ENCODE results near the gene TXNDC11. TPM values are rescaled to one million over a fixed set of nuclear protein-coding genes. Genes with fewer than 3 reads are reported as not detected.

TXNDC11 gene
- total and polyA plus RNA-seq, 2 experiments from 2014 or later = 24.5 to 25.9 TPM

DNA sequence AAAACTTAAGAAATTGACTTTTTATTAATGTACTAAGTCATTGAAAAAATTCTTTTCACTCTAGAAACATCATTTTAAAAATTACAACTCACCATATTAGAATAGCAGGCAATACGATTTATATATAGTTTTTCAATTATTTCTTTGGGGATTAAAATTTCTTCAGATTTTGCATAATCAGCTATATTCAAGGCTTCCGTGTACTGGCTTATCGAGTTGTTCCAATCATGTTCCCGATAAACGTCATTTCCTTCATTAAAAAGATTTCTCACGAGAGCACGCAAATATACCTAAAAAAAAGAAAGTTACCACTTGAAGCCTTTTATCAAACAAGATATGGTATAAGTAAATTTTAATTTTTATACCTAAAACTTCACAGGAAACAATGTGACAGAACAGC is 36.4 kb upstream of the TXNDC11 start:
- H3K9ac ChIP-seq = no peak overlapping the region
- H3K4me1 ChIP-seq (ENCODE audit: insufficient read depth) = peaks cover 31% of the 10 kb centered on the region
- H2AFZ ChIP-seq = no peak overlapping the region
- H4K20me1 ChIP-seq (ENCODE audit: insufficient read depth) = 0 out of 2 replicates have a peak, but pooled peaks cover 3% of the 10 kb centered on the region
- peaks cover 99% of the 10 kb centered on the region for H3K79me2 ChIP-seq (ENCODE audit: insufficient read depth)
- H3K27ac ChIP-seq = no peak overlapping the region
- H3K9me3 ChIP-seq (ENCODE audit: low read depth) = no peaks in the 10 kb centered on the region
- WGBS, 2 experiments (ENCODE audit: low coverage in 1 of 2, low lambda C conversion rate in 2 of 2, missing lambda C conversion rate in 2 of 2) = 93 to 94% methylated on average over 7 of the region's 7 CpGs
- DNase-seq = no peak
- no peak for TF ChIP-seq EZH2phosphoT487 (IDR thresholded peaks at IDR 0.05; ENCODE audit: insufficient read depth, low read depth)
- TF ChIP-seq EZH2 (IDR thresholded peaks at IDR 0.05; ENCODE audit: insufficient read depth, poor library complexity, severe bottlenecking) = no peak
- no peak overlapping the region for H3K4me2 ChIP-seq (ENCODE audit: unreplicated experiment)
- in situ Hi-C loops (cut with MboI) = no loop called here
- H3K4me3 ChIP-seq = no peak overlapping the region
- H3K27me3 ChIP-seq (replicated peaks; ENCODE audit: insufficient read depth) = no peaks in the 10 kb centered on the region
- H3K36me3 ChIP-seq (ENCODE audit: low read depth) = peaks cover 50% of the 10 kb centered on the region
- H3F3A ChIP-seq (ENCODE audit: insufficient read depth) = peaks cover 31% of the 10 kb centered on the region
- H3K9me2 ChIP-seq (ENCODE audit: insufficient read depth) = no peaks in the 10 kb centered on the region

- H3K27ac ChIP-seq = no peak overlapping the region
- H3K4me2 ChIP-seq (ENCODE audit: unreplicated experiment) = no peak overlapping the region
- H3K9me2 ChIP-seq (ENCODE audit: insufficient read depth) = no peaks in the 10 kb centered on the region
- H3K9me3 ChIP-seq (ENCODE audit: low read depth) = no peaks in the 10 kb centered on the region
- TF ChIP-seq EZH2phosphoT487 (IDR thresholded peaks at IDR 0.05; ENCODE audit: insufficient read depth, low read depth) = no peak
- no peak for TF ChIP-seq EZH2 (IDR thresholded peaks at IDR 0.05; ENCODE audit: insufficient read depth, poor library complexity, severe bottlenecking)
- no peak overlapping the region for H2AFZ ChIP-seq
- no peak overlapping the region for H3K4me3 ChIP-seq
- H3F3A ChIP-seq (ENCODE audit: insufficient read depth) = peaks cover 3% of the 10 kb centered on the region; the same call in 1 of the 2 replicates
- H3K4me1 ChIP-seq (ENCODE audit: insufficient read depth) = no peaks in the 10 kb centered on the region
- peaks cover 95% of the 10 kb centered on the region for H3K79me2 ChIP-seq (ENCODE audit: insufficient read depth)
- H3K9ac ChIP-seq = no peak overlapping the region
- in situ Hi-C loops (cut with MboI) = no loop called here
- H4K20me1 ChIP-seq (ENCODE audit: insufficient read depth) = no peaks in the 10 kb centered on the region
- no peaks in the 10 kb centered on the region for H3K27me3 ChIP-seq (replicated peaks; ENCODE audit: insufficient read depth)
- H3K36me3 ChIP-seq (ENCODE audit: low read depth) = peaks cover 74% of the 10 kb centered on the region
- DNase-seq = no peak
- 85 to 86% methylated on average over 3 of the region's 3 CpGs for WGBS, 2 experiments (ENCODE audit: low coverage in 1 of 2, low lambda C conversion rate in 2 of 2, missing lambda C conversion rate in 2 of 2)
These were observed 31.5 kb upstream of the TXNDC11 start for GRCh38 chr16:11774065-11774626.

DNA sequence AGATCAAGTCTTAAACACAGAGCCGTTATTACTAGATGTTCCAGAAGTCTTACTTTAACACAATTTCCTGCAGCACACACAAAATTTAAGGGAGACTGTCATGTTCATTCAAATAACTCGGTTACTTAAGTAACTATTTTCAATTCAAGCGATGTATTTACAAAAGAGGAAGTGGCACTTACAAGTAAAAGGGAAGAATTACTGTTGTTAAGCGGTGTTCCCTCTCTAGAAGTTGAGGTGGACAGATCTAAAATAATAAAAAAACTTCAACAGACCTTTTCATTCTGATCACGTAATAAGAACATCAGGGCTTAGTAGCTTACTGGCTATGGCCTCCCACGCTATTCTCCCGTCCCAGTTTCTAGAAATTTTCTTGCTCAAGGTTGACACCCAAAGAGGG is 26.2 kb upstream of the TXNDC11 start:
- TF ChIP-seq EZH2phosphoT487 (IDR thresholded peaks at IDR 0.05; ENCODE audit: insufficient read depth, low read depth) = no peak
- no peak for TF ChIP-seq EZH2 (IDR thresholded peaks at IDR 0.05; ENCODE audit: insufficient read depth, poor library complexity, severe bottlenecking)
- Histone ChIP-seq H3K9me3 (ENCODE audit: low read depth) (no peaks in the 10 kb centered on the region), H3K36me3 (ENCODE audit: low read depth) (peaks cover 79% of the 10 kb centered on the region), H3K79me2 (ENCODE audit: insufficient read depth) (peaks cover 72% of the 10 kb centered on the region), H3K4me2 (ENCODE audit: unreplicated experiment) (no peak overlapping the region), H2AFZ (no peak overlapping the region), H3K27ac (no peak overlapping the region), H3K4me1 (ENCODE audit: insufficient read depth) (no peaks in the 10 kb centered on the region), H4K20me1 (ENCODE audit: insufficient read depth) (no peaks in the 10 kb centered on the region), H3K27me3 (replicated peaks; ENCODE audit: insufficient read depth) (no peaks in the 10 kb centered on the region), H3F3A (ENCODE audit: insufficient read depth) (peaks cover 3% of the 10 kb centered on the region; the same call in 1 of the 2 replicates), H3K9ac (no peak overlapping the region), H3K4me3 (no peak overlapping the region), H3K9me2 (ENCODE audit: insufficient read depth) (no peaks in the 10 kb centered on the region)
- no peak for DNase-seq
- 96 to 97% methylated on average over 7 of the region's 7 CpGs for WGBS, 2 experiments (ENCODE audit: low coverage in 1 of 2, low lambda C conversion rate in 2 of 2, missing lambda C conversion rate in 2 of 2)
- in situ Hi-C loops (cut with MboI) = no loop called here

DNA sequence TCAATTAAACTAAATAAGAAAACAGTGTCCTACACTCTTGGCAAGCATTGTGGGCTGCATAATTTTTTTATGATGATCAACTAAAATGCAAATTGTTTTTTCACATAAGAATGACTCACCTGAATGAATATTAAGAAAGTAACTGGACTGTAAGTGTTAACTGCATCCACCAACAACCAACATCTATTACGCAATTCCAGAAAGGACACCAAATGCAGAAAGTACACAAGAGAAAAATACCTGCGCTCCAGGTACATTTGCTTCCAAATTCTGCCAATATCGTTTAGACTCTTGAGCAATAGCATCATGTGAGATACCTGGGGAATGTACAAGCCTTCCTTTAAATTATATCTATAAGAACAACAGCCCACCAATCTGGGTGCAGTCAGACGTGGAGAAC is 19.8 kb upstream of the TXNDC11 start:
- Histone ChIP-seq H3K9me3 (ENCODE audit: low read depth) (no peaks in the 10 kb centered on the region), H3K4me2 (ENCODE audit: unreplicated experiment) (no peak overlapping the region), H3K4me3 (no peak overlapping the region), H3K79me2 (ENCODE audit: insufficient read depth) (peaks cover 39% of the 10 kb centered on the region), H3K27ac (no peak overlapping the region), H3K27me3 (replicated peaks; ENCODE audit: insufficient read depth) (no peaks in the 10 kb centered on the region), H3F3A (ENCODE audit: insufficient read depth) (peaks cover 22% of the 10 kb centered on the region; the same call in 1 of the 2 replicates), H3K36me3 (ENCODE audit: low read depth) (peaks cover 93% of the 10 kb centered on the region), H3K4me1 (ENCODE audit: insufficient read depth) (no peaks in the 10 kb centered on the region), H3K9ac (no peak overlapping the region), H2AFZ (no peak overlapping the region), H4K20me1 (ENCODE audit: insufficient read depth) (no peaks in the 10 kb centered on the region), H3K9me2 (ENCODE audit: insufficient read depth) (no peaks in the 10 kb centered on the region)
- DNase-seq = no peak
- in situ Hi-C loops (cut with MboI) = no loop called here
- no peak for TF ChIP-seq EZH2 (IDR thresholded peaks at IDR 0.05; ENCODE audit: insufficient read depth, poor library complexity, severe bottlenecking)
- TF ChIP-seq EZH2phosphoT487 (IDR thresholded peaks at IDR 0.05; ENCODE audit: insufficient read depth, low read depth) = no peak
- WGBS, 2 experiments (ENCODE audit: low coverage in 1 of 2, low lambda C conversion rate in 2 of 2, missing lambda C conversion rate in 2 of 2) = 98 to 100% methylated on average over 4 of the region's 4 CpGs

Measured in GM23248 (cell line).